ENCODE data around the gene TRIM25.

DNA sequence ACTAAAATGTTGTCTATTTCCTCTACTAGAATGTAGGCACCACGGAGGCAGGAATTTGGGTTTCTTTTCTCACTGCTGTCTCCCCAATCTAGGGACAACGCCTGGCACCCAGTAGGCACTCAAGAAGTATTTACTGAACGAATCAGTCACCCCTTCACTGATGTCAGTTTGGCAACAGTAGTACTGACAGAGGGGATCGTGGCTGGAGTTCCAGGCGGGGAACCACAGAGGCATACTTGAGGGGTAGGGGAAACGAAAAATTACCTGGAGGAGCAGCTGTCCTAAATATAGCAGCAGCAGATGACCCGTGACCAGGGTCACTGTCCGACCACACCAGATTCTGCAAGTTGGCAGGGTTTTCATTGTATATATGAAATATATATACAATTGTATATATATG, 33.3 kb downstream of the TRIM25 start:
- TF ChIP-seq, protein P1, sequence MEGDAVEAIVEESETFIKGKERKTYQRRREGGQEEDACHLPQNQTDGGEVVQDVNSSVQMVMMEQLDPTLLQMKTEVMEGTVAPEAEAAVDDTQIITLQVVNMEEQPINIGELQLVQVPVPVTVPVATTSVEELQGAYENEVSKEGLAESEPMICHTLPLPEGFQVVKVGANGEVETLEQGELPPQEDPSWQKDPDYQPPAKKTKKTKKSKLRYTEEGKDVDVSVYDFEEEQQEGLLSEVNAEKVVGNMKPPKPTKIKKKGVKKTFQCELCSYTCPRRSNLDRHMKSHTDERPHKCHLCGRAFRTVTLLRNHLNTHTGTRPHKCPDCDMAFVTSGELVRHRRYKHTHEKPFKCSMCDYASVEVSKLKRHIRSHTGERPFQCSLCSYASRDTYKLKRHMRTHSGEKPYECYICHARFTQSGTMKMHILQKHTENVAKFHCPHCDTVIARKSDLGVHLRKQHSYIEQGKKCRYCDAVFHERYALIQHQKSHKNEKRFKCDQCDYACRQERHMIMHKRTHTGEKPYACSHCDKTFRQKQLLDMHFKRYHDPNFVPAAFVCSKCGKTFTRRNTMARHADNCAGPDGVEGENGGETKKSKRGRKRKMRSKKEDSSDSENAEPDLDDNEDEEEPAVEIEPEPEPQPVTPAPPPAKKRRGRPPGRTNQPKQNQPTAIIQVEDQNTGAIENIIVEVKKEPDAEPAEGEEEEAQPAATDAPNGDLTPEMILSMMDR (IDR thresholded peaks at IDR 0.05) = no peak
- TF ChIP-seq POLR2A (IDR thresholded peaks at IDR 0.05) = no peak
